HEK293T (cell line): ENCODE results near the gene RPL10A.

ENCODE experiments used
- CTCF ChIA-PET: fragments of 350-600 bp; formaldehyde crosslinking; extraction: SDS; loops from one replicate; lab custom pipeline; 2021; ENCODE audit warnings: antibody characterized with exemption, inconsistent platforms; lab: Yijun Ruan, JAX
- POLR2A ChIA-PET: fragments of 350-600 bp; formaldehyde crosslinking; extraction: SDS; loops from one replicate; lab custom pipeline; 2020; ENCODE audit warnings: antibody characterized with exemption, inconsistent platforms; lab: Yijun Ruan, JAX
- DNase-seq: peaks from one replicate; pipeline ENCODE4 v3.0.0; 2012; ENCODE audit warnings: mixed read lengths; ENCODE audit errors: extremely low spot score
- ARNT ChIP-seq: fragments of 450-650 bp; IDR thresholded peaks from 2 replicates; pipeline ENCODE4 v1.6.1; 2017; ENCODE audit warnings: mild to moderate bottlenecking
- BHLHE40 ChIP-seq: fragments of 450-650 bp; IDR thresholded peaks from 2 replicates; pipeline ENCODE4 v1.6.1; 2016; ENCODE audit warnings: mild to moderate bottlenecking, moderate library complexity, borderline replicate concordance
- CTBP1 ChIP-seq: fragments of 450-650 bp; IDR thresholded peaks from 2 replicates; pipeline ENCODE4 v1.6.1; 2016; ENCODE audit warnings: borderline replicate concordance
- ELF4 ChIP-seq: fragments of 450-650 bp; IDR thresholded peaks from 2 replicates; pipeline ENCODE4 v1.6.1; 2017; ENCODE audit warnings: antibody characterized with exemption
- FOXA1 ChIP-seq: fragments of 450-650 bp; IDR thresholded peaks from 2 replicates; pipeline ENCODE4 v1.6.1; 2016; ENCODE audit warnings: mild to moderate bottlenecking
- FOXK2 ChIP-seq: fragments of 450-650 bp; IDR thresholded peaks from 2 replicates; pipeline ENCODE4 v1.6.1; 2016; ENCODE audit warnings: mild to moderate bottlenecking
- FOXM1 ChIP-seq: fragments of 450-650 bp; IDR thresholded peaks from 2 replicates; pipeline ENCODE4 v1.6.1; 2017; ENCODE audit warnings: mild to moderate bottlenecking, borderline replicate concordance
- HDGF ChIP-seq: fragments of 450-650 bp; IDR thresholded peaks from 2 replicates; pipeline ENCODE4 v1.6.1; 2017; ENCODE audit warnings: antibody characterized with exemption, borderline replicate concordance
- L3MBTL2 ChIP-seq: fragments of 450-650 bp; conservative IDR thresholded peaks from 2 replicates; pipeline ENCODE4 v1.6.1; 2016; ENCODE audit warnings: mild to moderate bottlenecking
- LEF1 ChIP-seq: fragments of 450-650 bp; IDR thresholded peaks from 2 replicates; pipeline ENCODE4 v1.6.1; 2017; ENCODE audit warnings: mild to moderate bottlenecking, borderline replicate concordance
- NFRKB ChIP-seq: fragments of 450-650 bp; IDR thresholded peaks from 2 replicates; pipeline ENCODE4 v1.6.1; 2016; ENCODE audit warnings: mild to moderate bottlenecking, moderate library complexity
- PKNOX1 ChIP-seq: fragments of 450-650 bp; IDR thresholded peaks from 2 replicates; pipeline ENCODE4 v1.6.1; 2016
- SP1 ChIP-seq: fragments of 450-650 bp; IDR thresholded peaks from 2 replicates; pipeline ENCODE4 v1.6.1; 2017
- SUZ12 ChIP-seq: fragments of 450-650 bp; IDR thresholded peaks from 2 replicates; pipeline ENCODE4 v1.6.1; 2016; ENCODE audit warnings: mild to moderate bottlenecking
- TARDBP ChIP-seq: fragments of 450-650 bp; IDR thresholded peaks from 2 replicates; pipeline ENCODE4 v1.6.1; 2016
- ZNF384 ChIP-seq: fragments of 450-650 bp; IDR thresholded peaks from 2 replicates; pipeline ENCODE4 v1.6.1; 2016

RPL10A gene

GRCh38 chr6:35484921-35485392 lies 16.8 kb downstream of the RPL10A start:
- no peak for TF ChIP-seq BHLHE40
- TF ChIP-seq FOXK2, result no peak
- TF ChIP-seq L3MBTL2, result no peak
- no peak for TF ChIP-seq PKNOX1
- no peak for TF ChIP-seq CTBP1
- no peak for TF ChIP-seq LEF1
- no peak for TF ChIP-seq TARDBP
- no peak for TF ChIP-seq FOXA1
- no peak for TF ChIP-seq SP1
- no peak for TF ChIP-seq FOXM1
- TF ChIP-seq ZNF384, result no peak
- no peak for TF ChIP-seq SUZ12
- no peak for TF ChIP-seq NFRKB
- no peak for TF ChIP-seq HDGF
- TF ChIP-seq ARNT, result no peak
- no peak for DNase-seq
- ChIA-PET CTCF (interaction anchor here (0.6 kb wide), 1 partner anchor 191 kb away, joined by 3 read pairs; no protein-coding TSS in a partner anchor), POLR2A (interaction anchor here (1.3 kb wide), 1 partner anchor 12 kb away, joined by 4 read pairs; no protein-coding TSS in a partner anchor)

- DNase-seq, result no peak
- ChIA-PET POLR2A (interaction anchor here (1.3 kb wide), 1 partner anchor 12 kb away, joined by 4 read pairs; no protein-coding TSS in a partner anchor), CTCF (no interaction called here)
- TF ChIP-seq BHLHE40 (no peak), LEF1 (no peak), SUZ12 (no peak), CTBP1 (no peak), FOXA1 (no peak), NFRKB (no peak), FOXK2 (no peak), ARNT (no peak), HDGF (no peak), ZNF384 (no peak)
These were observed 17.2 kb downstream of the RPL10A start for GRCh38 chr6:35485402-35485877.

GRCh38 chr6:35486005-35486925 lies 18.1 kb downstream of the RPL10A start:
- POLR2A ChIA-PET, result no interaction called here
- no peak for DNase-seq
- CTCF ChIA-PET, result no interaction called here
- TF ChIP-seq L3MBTL2 (no peak), ZNF384 (no peak), ARNT (no peak), CTBP1 (no peak), TARDBP (no peak), HDGF (no peak), ELF4 (no peak), PKNOX1 (no peak), FOXA1 (no peak), SP1 (no peak), NFRKB (no peak), FOXK2 (no peak), FOXM1 (no peak)

GRCh38 chr6:35487658-35488516 lies 19.7 kb downstream of the RPL10A start:
- no peak for TF ChIP-seq TARDBP
- TF ChIP-seq ZNF384, result no peak
- TF ChIP-seq HDGF, result no peak
- TF ChIP-seq BHLHE40, result no peak
- TF ChIP-seq FOXA1, result no peak
- TF ChIP-seq SP1, result no peak
- no peak for TF ChIP-seq SUZ12
- no peak for TF ChIP-seq PKNOX1
- TF ChIP-seq CTBP1, result no peak
- no peak for TF ChIP-seq ARNT
- DNase-seq, result no peak
- CTCF ChIA-PET, result interaction anchor here (0.6 to 0.9 kb wide), 2 partner anchors 20 to 1073 kb away, joined by 3 to 11 read pairs; partner anchors contain the start of gene RPL10A
- POLR2A ChIA-PET, result interaction anchor here (0.7 to 1.1 kb wide), 2 partner anchors 17 to 228 kb away, joined by 3 read pairs; partner anchors contain the start of gene ZNF76

- no peak for TF ChIP-seq SUZ12
- TF ChIP-seq BHLHE40, result no peak
- no peak for TF ChIP-seq ELF4
- TF ChIP-seq L3MBTL2, result no peak
- TF ChIP-seq FOXM1, result no peak
- no peak for TF ChIP-seq ZNF384
- TF ChIP-seq LEF1, result no peak
- TF ChIP-seq ARNT, result no peak
- ChIA-PET CTCF (interaction anchor here (0.6 kb wide), 1 partner anchor 1073 kb away, joined by 11 read pairs; no protein-coding TSS in a partner anchor), POLR2A (interaction anchor here (0.7 to 1.1 kb wide), 2 partner anchors 17 to 229 kb away, joined by 3 read pairs; partner anchors contain the start of gene ZNF76)
- no peak for DNase-seq
These were observed 20.3 kb downstream of the RPL10A start for GRCh38 chr6:35488517-35488862.
